ENCODE data around the gene PRKCZ. TPM values are rescaled to one million over a fixed set of nuclear protein-coding genes. Genes with fewer than 3 reads are reported as not detected.

The PRKCZ gene
- total RNA-seq, 1 donor from 2014 or later: 32.6 TPM

- H3K27me3 Mint-ChIP-seq (ENCODE audit: low read depth, unreplicated experiment): no peaks in the 10 kb centered on the region
- Histone ChIP-seq H3K27me3 (ENCODE audit: insufficient read depth, low read length) (no peaks in the 10 kb centered on the region), H3K27ac (ENCODE audit: low read depth, low read length) (no peak overlapping the region), H3K36me3 (ENCODE audit: insufficient read depth, low read length) (no peaks in the 10 kb centered on the region), H3K9ac (ENCODE audit: low read length) (no peak overlapping the region), H2AFZ (ENCODE audit: low read depth, low read length) (no peak overlapping the region), H4K20me1 (ENCODE audit: insufficient read depth, low read length) (no peaks in the 10 kb centered on the region), H3K4me2 (ENCODE audit: low read length) (no peak overlapping the region), H3K9me3 (ENCODE audit: insufficient read depth, low read depth, low read length) (no peaks in the 10 kb centered on the region), H3K79me2 (ENCODE audit: insufficient read depth, low read length) (no peaks in the 10 kb centered on the region), H3K4me1 (ENCODE audit: insufficient read depth, low read length) (peaks cover 29% of the 10 kb centered on the region), H3K4me3 (ENCODE audit: insufficient read depth, low read depth, low read length) (no peak overlapping the region)
- H3K4me3 Mint-ChIP-seq (ENCODE audit: unreplicated experiment): no peak overlapping the region
- FAIRE-seq (no peak), DNase-seq (ENCODE audit: low read depth) (no peak)
- H3K9me3 Mint-ChIP-seq (ENCODE audit: unreplicated experiment): peaks cover 2% of the 10 kb centered on the region
- peaks cover 2% of the 10 kb centered on the region for H3K4me1 Mint-ChIP-seq (ENCODE audit: low read depth, unreplicated experiment)
- no peak for TF ChIP-seq CTCF (IDR thresholded peaks at IDR 0.05; ENCODE audit: insufficient read depth, low read depth, low read length)
- no peak for TF ChIP-seq EZH2 (IDR thresholded peaks at IDR 0.05; ENCODE audit: insufficient read depth, low read length)
- no peaks in the 10 kb centered on the region for H3K36me3 Mint-ChIP-seq (ENCODE audit: low read depth, unreplicated experiment)
- no peak overlapping the region for H3K27ac Mint-ChIP-seq (ENCODE audit: unreplicated experiment)
Observed at GRCh38 chr1:2215329-2215728, 165.1 kb downstream of the PRKCZ start.

- no peaks in the 10 kb centered on the region for H3K27me3 ChIP-seq (ENCODE audit: insufficient read depth, low read length)
- TF ChIP-seq CTCF (IDR thresholded peaks at IDR 0.05; ENCODE audit: insufficient read depth, low read depth, low read length) (no peak), EZH2 (IDR thresholded peaks at IDR 0.05; ENCODE audit: insufficient read depth, low read length) (no peak)
- no peak for DNase-seq (ENCODE audit: low read depth)
Observed at GRCh38 chr1:2215909-2216766, 165.9 kb downstream of the PRKCZ start.

GRCh38 chr1:2216767-2217058, 166.5 kb downstream of the PRKCZ start:
- H3K27ac ChIP-seq (ENCODE audit: low read depth, low read length): no peak overlapping the region
- H3K36me3 ChIP-seq (ENCODE audit: insufficient read depth, low read length): no peaks in the 10 kb centered on the region
- peaks cover 2% of the 10 kb centered on the region for H3K4me1 Mint-ChIP-seq (ENCODE audit: low read depth, unreplicated experiment)
- no peaks in the 10 kb centered on the region for H3K27me3 ChIP-seq (ENCODE audit: insufficient read depth, low read length)
- H3K9me3 ChIP-seq (ENCODE audit: insufficient read depth, low read depth, low read length): no peaks in the 10 kb centered on the region
- no peak overlapping the region for H2AFZ ChIP-seq (ENCODE audit: low read depth, low read length)
- no peak overlapping the region for H3K9ac ChIP-seq (ENCODE audit: low read length)
- peaks cover 29% of the 10 kb centered on the region for H3K4me1 ChIP-seq (ENCODE audit: insufficient read depth, low read length)
- no peaks in the 10 kb centered on the region for H3K36me3 Mint-ChIP-seq (ENCODE audit: low read depth, unreplicated experiment)
- H3K4me3 ChIP-seq (ENCODE audit: insufficient read depth, low read depth, low read length): no peak overlapping the region
- H3K79me2 ChIP-seq (ENCODE audit: insufficient read depth, low read length): no peaks in the 10 kb centered on the region
- no peak overlapping the region for H3K4me3 Mint-ChIP-seq (ENCODE audit: unreplicated experiment)
- no peaks in the 10 kb centered on the region for H4K20me1 ChIP-seq (ENCODE audit: insufficient read depth, low read length)
- TF ChIP-seq CTCF (IDR thresholded peaks at IDR 0.05; ENCODE audit: insufficient read depth, low read depth, low read length) (no peak), EZH2 (IDR thresholded peaks at IDR 0.05; ENCODE audit: insufficient read depth, low read length) (no peak)
- peaks cover 2% of the 10 kb centered on the region for H3K9me3 Mint-ChIP-seq (ENCODE audit: unreplicated experiment)
- no peak for DNase-seq (ENCODE audit: low read depth)
- H3K27me3 Mint-ChIP-seq (ENCODE audit: low read depth, unreplicated experiment): peaks cover 4% of the 10 kb centered on the region
- H3K4me2 ChIP-seq (ENCODE audit: low read length): no peak overlapping the region
- H3K27ac Mint-ChIP-seq (ENCODE audit: unreplicated experiment): no peak overlapping the region
- no peak for FAIRE-seq

More at GRCh38 chr1:2215909-2216766, 165.9 kb downstream of the PRKCZ start:
- H3K27ac ChIP-seq (ENCODE audit: low read depth, low read length): no peak overlapping the region
- Mint-ChIP-seq H3K36me3 (ENCODE audit: low read depth, unreplicated experiment) (no peaks in the 10 kb centered on the region), H3K9me3 (ENCODE audit: unreplicated experiment) (peaks cover 2% of the 10 kb centered on the region), H3K4me3 (ENCODE audit: unreplicated experiment) (no peak overlapping the region), H3K27ac (ENCODE audit: unreplicated experiment) (no peak overlapping the region), H3K27me3 (ENCODE audit: low read depth, unreplicated experiment) (no peaks in the 10 kb centered on the region), H3K4me1 (ENCODE audit: low read depth, unreplicated experiment) (peaks cover 2% of the 10 kb centered on the region)
- no peaks in the 10 kb centered on the region for H3K36me3 ChIP-seq (ENCODE audit: insufficient read depth, low read length)
- H3K9me3 ChIP-seq (ENCODE audit: insufficient read depth, low read depth, low read length): no peaks in the 10 kb centered on the region
- peaks cover 29% of the 10 kb centered on the region for H3K4me1 ChIP-seq (ENCODE audit: insufficient read depth, low read length)
- no peak overlapping the region for H3K4me2 ChIP-seq (ENCODE audit: low read length)
- no peak overlapping the region for H2AFZ ChIP-seq (ENCODE audit: low read depth, low read length)
- H3K4me3 ChIP-seq (ENCODE audit: insufficient read depth, low read depth, low read length): no peak overlapping the region
- no peak for FAIRE-seq
- no peaks in the 10 kb centered on the region for H4K20me1 ChIP-seq (ENCODE audit: insufficient read depth, low read length)
- no peak overlapping the region for H3K9ac ChIP-seq (ENCODE audit: low read length)
- H3K79me2 ChIP-seq (ENCODE audit: insufficient read depth, low read length): no peaks in the 10 kb centered on the region

Measured in astrocyte (in vitro differentiated cells and primary cell).